SU-DHL-6 (cell line): ENCODE results near the gene PHF23.

Experiments used
- CTCF ChIP-seq: fragments of 200-600 bp; sonication (generic); IDR thresholded peaks from one replicate; pipeline ENCODE4 v1.5.1; 2017; ENCODE audit warnings: antibody characterized with exemption, mild to moderate bottlenecking, low read length, moderate library complexity; ENCODE audit not compliant: insufficient read depth, poor library complexity, severe bottlenecking
- EZH2phosphoT487 ChIP-seq: fragments of 200-600 bp; sonication (generic), shearing (Covaris generic); conservative IDR thresholded peaks from 2 replicates; pipeline ENCODE4 v1.6.1; 2018; ENCODE audit warnings: mild to moderate bottlenecking, antibody characterized with exemption, low read length, moderate library complexity, mixed read lengths

- no peak for TF ChIP-seq CTCF
- no peak for TF ChIP-seq EZH2phosphoT487
Observed at GRCh38 chr17:7196651-7197401, 42.4 kb downstream of the PHF23 start.
